SK-N-SH treated with all-trans-retinoic acid at 6 μM for 48 hours (cell line): Measurements from ENCODE around the gene LTK.
A peak's percentile ranks its signal among the peaks of the same experiment; 100 is the strongest.

Experiments used
- ATAC-seq: fragments of 200-7000 bp; cut with Tn5 transposase; 3 replicates; pipeline ENCODE4 v1.9.1; 2020; ENCODE audit warnings: mild to moderate bottlenecking, moderate library complexity
- ARNTL ChIP-seq: fragments of 450-650 bp; formaldehyde crosslinking; IDR thresholded peaks from 2 replicates; pipeline ENCODE4 v1.5.0; 2020; ENCODE audit warnings: low read depth, mild to moderate bottlenecking, moderate library complexity, borderline replicate concordance
- CSDC2 ChIP-seq: fragments of 250-450 bp; sonication (Bioruptor Pico); IDR thresholded peaks from 2 replicates; pipeline ENCODE4 v1.5.0; 2020; ENCODE audit warnings: mild to moderate bottlenecking, moderate library complexity
- ESRRG ChIP-seq: fragments of 250-450 bp; sonication (Bioruptor Pico); IDR thresholded peaks from 2 replicates; pipeline ENCODE4 v1.6.1; 2021; ENCODE audit warnings: mild to moderate bottlenecking
- GLIS3 ChIP-seq: fragments of 250-450 bp; sonication (Bioruptor Pico); IDR thresholded peaks from 2 replicates; pipeline ENCODE4 v1.5.0; 2020; ENCODE audit warnings: mild to moderate bottlenecking, moderate library complexity
- ISL1 ChIP-seq: fragments of 250-450 bp; sonication (Bioruptor Pico); IDR thresholded peaks from 2 replicates; pipeline ENCODE4 v2.1.2; 2022; ENCODE audit warnings: mild to moderate bottlenecking, moderate library complexity
- OSR1 ChIP-seq: fragments of 250-450 bp; sonication (Bioruptor Pico); IDR thresholded peaks from 2 replicates; pipeline ENCODE4 v1.8.0; 2022; ENCODE audit warnings: moderate library complexity, mild to moderate bottlenecking, inconsistent platforms
- PPARA ChIP-seq: fragments of 250-450 bp; sonication (Bioruptor Pico); IDR thresholded peaks from 2 replicates; pipeline ENCODE4 v1.5.0; 2020; ENCODE audit warnings: mild to moderate bottlenecking, borderline replicate concordance
- RARB ChIP-seq: fragments of 250-450 bp; sonication (Bioruptor Pico); IDR thresholded peaks from 2 replicates; pipeline ENCODE4 v1.8.0; 2021; ENCODE audit warnings: mild to moderate bottlenecking, moderate library complexity
- SNAI2 ChIP-seq: fragments of 250-450 bp; sonication (Bioruptor Pico); IDR thresholded peaks from 2 replicates; pipeline ENCODE4 v1.5.0; 2020; ENCODE audit warnings: mild to moderate bottlenecking, moderate library complexity
- TCF4 ChIP-seq: fragments of 250-450 bp; sonication (Bioruptor Pico); IDR thresholded peaks from 2 replicates; pipeline ENCODE4 v1.8.0; 2021; ENCODE audit warnings: mild to moderate bottlenecking, moderate library complexity, borderline replicate concordance
- ZFP3 ChIP-seq: fragments of 250-450 bp; sonication (Bioruptor Pico); IDR thresholded peaks from 2 replicates; pipeline ENCODE4 v1.5.0; 2020; ENCODE audit warnings: mild to moderate bottlenecking, moderate library complexity
- ZFP30 ChIP-seq: fragments of 450-650 bp; formaldehyde crosslinking; IDR thresholded peaks from 2 replicates; pipeline ENCODE4 v1.5.0; 2022; ENCODE audit warnings: mild to moderate bottlenecking, moderate library complexity
- ZNF565 ChIP-seq: fragments of 450-650 bp; formaldehyde crosslinking; conservative IDR thresholded peaks from 2 replicates; pipeline ENCODE4 v1.5.0; 2020; ENCODE audit warnings: low read depth, mild to moderate bottlenecking, moderate library complexity
- ZNF70 ChIP-seq: fragments of 450-650 bp; formaldehyde crosslinking; IDR thresholded peaks from 2 replicates; pipeline ENCODE4 v1.5.0; 2020; ENCODE audit warnings: mild to moderate bottlenecking, moderate library complexity
- ZNF8 ChIP-seq: fragments of 450-650 bp; formaldehyde crosslinking; IDR thresholded peaks from 2 replicates; pipeline ENCODE4 v1.5.0; 2020; ENCODE audit warnings: mild to moderate bottlenecking, moderate library complexity
- TF ChIP-seq, protein P1 (sequence below): fragments of 250-450 bp; sonication (Bioruptor Pico); IDR thresholded peaks from 2 replicates; pipeline ENCODE4 v1.8.0; 2021; ENCODE audit warnings: low read depth, mild to moderate bottlenecking, moderate library complexity, borderline replicate concordance
- TF ChIP-seq, protein P2 (sequence below): fragments of 250-450 bp; sonication (Bioruptor Pico); IDR thresholded peaks from 2 replicates; pipeline ENCODE4 v1.5.1; 2021; ENCODE audit warnings: mild to moderate bottlenecking, moderate library complexity
- TF ChIP-seq, protein P3 (sequence below): fragments of 250-450 bp; sonication (Bioruptor Pico); IDR thresholded peaks from 2 replicates; pipeline ENCODE4 v1.5.0; 2020; ENCODE audit warnings: mild to moderate bottlenecking, moderate library complexity

LTK gene

DNA sequence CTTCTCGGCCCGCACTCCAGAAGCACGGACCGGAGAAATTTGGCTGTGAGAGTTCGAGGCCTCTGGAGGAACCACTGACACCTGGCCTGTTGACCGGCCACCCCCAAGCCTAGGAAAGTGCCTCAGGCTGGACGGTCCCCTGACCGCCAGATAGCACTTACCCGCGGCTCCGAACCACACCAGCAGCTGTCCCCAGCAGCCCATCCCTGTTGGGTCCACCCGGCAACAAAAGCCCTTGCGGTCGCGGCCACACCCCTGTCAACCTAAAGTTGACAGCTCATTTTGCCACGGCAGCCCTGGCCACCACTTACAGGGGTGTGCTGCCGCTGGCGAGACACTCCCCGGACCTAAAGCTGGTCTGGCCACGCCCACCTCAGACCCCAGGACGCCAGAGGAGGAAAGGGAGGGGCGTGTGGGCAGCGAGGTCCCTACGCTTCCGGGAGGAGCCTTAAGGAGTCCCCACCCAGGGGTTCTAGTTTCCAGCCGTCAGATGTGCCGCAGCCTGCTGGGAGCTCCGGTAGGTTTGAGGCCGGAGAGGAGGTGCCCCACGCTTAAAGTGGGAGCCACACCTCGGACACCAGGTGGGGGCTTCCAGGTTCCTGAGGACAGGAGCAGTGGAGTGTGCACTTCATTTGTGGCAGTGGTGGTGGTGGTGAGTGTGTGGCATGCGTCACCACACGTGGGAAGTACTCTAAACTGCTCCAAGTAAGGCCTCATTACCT is at the start of gene LTK:
TSS of gene LTK (minus strand) at position 322 of the 722 bp plus-strand sequence. CDS start at position 204, 118 bp downstream.
- TF ChIP-seq SNAI2 (no peak), TCF4 (CRISPR knock-in tag) (no peak), ZNF8 (CRISPR knock-in tag) (no peak), OSR1 (CRISPR knock-in tag) (no peak), ESRRG (CRISPR knock-in tag) (no peak), CSDC2 (CRISPR knock-in tag) (no peak), PPARA (CRISPR knock-in tag) (no peak)
- TF ChIP-seq, protein P1, sequence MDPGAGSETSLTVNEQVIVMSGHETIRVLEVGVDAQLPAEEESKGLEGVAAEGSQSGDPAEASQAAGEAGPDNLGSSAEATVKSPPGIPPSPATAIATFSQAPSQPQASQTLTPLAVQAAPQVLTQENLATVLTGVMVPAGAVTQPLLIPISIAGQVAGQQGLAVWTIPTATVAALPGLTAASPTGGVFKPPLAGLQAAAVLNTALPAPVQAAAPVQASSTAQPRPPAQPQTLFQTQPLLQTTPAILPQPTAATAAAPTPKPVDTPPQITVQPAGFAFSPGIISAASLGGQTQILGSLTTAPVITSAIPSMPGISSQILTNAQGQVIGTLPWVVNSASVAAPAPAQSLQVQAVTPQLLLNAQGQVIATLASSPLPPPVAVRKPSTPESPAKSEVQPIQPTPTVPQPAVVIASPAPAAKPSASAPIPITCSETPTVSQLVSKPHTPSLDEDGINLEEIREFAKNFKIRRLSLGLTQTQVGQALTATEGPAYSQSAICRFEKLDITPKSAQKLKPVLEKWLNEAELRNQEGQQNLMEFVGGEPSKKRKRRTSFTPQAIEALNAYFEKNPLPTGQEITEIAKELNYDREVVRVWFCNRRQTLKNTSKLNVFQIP (CRISPR knock-in tag), result no peak
- TF ChIP-seq, protein P2, sequence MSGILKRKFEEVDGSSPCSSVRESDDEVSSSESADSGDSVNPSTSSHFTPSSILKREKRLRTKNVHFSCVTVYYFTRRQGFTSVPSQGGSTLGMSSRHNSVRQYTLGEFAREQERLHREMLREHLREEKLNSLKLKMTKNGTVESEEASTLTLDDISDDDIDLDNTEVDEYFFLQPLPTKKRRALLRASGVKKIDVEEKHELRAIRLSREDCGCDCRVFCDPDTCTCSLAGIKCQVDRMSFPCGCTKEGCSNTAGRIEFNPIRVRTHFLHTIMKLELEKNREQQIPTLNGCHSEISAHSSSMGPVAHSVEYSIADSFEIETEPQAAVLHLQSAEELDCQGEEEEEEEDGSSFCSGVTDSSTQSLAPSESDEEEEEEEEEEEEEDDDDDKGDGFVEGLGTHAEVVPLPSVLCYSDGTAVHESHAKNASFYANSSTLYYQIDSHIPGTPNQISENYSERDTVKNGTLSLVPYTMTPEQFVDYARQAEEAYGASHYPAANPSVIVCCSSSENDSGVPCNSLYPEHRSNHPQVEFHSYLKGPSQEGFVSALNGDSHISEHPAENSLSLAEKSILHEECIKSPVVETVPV (CRISPR knock-in tag), result no peak
- TF ChIP-seq, protein P3, sequence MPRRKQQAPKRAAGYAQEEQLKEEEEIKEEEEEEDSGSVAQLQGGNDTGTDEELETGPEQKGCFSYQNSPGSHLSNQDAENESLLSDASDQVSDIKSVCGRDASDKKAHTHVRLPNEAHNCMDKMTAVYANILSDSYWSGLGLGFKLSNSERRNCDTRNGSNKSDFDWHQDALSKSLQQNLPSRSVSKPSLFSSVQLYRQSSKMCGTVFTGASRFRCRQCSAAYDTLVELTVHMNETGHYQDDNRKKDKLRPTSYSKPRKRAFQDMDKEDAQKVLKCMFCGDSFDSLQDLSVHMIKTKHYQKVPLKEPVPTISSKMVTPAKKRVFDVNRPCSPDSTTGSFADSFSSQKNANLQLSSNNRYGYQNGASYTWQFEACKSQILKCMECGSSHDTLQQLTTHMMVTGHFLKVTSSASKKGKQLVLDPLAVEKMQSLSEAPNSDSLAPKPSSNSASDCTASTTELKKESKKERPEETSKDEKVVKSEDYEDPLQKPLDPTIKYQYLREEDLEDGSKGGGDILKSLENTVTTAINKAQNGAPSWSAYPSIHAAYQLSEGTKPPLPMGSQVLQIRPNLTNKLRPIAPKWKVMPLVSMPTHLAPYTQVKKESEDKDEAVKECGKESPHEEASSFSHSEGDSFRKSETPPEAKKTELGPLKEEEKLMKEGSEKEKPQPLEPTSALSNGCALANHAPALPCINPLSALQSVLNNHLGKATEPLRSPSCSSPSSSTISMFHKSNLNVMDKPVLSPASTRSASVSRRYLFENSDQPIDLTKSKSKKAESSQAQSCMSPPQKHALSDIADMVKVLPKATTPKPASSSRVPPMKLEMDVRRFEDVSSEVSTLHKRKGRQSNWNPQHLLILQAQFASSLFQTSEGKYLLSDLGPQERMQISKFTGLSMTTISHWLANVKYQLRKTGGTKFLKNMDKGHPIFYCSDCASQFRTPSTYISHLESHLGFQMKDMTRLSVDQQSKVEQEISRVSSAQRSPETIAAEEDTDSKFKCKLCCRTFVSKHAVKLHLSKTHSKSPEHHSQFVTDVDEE (CRISPR knock-in tag), result no peak

DNA sequence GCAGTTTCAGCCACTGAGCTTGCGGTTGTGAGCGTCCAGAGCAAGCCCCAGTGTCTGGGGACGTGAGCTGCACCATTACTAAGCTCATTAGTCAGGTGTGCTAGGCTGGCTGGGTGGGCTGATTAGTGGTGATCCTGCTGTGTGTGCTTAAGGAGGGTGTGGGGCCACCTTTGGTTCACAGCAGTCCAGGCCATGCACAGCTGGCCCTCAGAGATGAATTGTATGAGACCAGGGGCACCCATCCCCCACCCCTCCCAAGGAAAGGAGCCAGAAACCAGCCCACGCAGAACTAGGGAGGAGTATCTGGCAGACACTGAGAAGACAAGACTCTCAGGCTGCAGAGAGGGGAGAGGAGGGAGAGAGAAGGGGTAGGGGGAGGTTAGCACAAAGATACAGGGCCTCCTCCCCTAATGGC is 49.2 kb upstream of the LTK start:
- TF ChIP-seq ZNF8 (CRISPR knock-in tag), result no peak
- no peak for TF ChIP-seq ZNF70 (CRISPR knock-in tag)
- TF ChIP-seq ARNTL (CRISPR knock-in tag), result no peak
- no peak for TF ChIP-seq ZNF565 (CRISPR knock-in tag)
- TF ChIP-seq, protein P3 (CRISPR knock-in tag), result no peak
- no peak for TF ChIP-seq ESRRG (CRISPR knock-in tag)
- no peak for TF ChIP-seq ZFP30
- no peak for TF ChIP-seq PPARA (CRISPR knock-in tag)
- no peak for TF ChIP-seq OSR1 (CRISPR knock-in tag)
- no peak for ATAC-seq

More for the DNA sequence above, at the start of gene LTK:
- peak; percentile 23 for ATAC-seq

DNA sequence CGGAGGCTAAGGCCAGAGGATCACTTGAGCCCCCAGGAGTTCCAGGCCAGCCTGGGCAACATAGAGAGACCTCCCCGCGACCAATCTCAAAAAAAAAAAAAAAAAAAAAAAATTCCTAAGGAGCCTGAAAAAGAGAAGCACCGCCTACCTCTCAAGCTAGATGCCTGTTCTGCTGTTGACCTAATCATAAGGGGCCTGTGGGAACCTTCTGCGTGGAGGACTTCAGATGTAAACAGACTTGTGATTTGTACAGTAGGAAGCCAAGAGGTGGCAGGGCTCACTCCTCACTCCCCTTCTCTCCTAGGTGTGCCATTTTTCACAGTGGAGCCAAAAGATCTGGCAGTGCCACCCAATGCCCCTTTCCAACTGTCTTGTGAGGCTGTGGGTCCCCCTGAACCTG is 48.6 kb upstream of the LTK start:
- no peak for ATAC-seq
- no peak for TF ChIP-seq ESRRG (CRISPR knock-in tag)
- TF ChIP-seq, protein P1 (CRISPR knock-in tag), result no peak
- no peak for TF ChIP-seq GLIS3

DNA sequence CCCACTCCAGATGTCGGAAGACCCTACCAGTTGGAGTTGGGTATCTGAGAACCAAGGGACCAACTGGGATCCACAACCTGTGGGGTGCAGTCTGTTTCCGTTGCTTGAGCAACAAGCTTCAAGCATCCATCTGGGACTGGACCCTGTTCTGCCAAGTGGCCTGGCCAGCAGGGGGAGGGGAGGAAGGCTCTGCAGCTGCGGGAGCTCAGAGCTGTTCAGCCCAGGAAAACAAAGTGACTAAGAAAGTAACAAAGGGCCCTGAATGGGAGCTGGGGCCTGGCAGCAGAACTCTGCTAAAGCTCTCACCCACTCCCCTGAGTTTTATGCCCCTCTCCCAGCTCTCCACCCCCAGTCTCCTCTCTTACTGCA is 48.1 kb upstream of the LTK start:
- TF ChIP-seq, protein P2 (CRISPR knock-in tag), result no peak
- TF ChIP-seq ISL1 (no peak), ARNTL (CRISPR knock-in tag) (no peak), CSDC2 (CRISPR knock-in tag) (no peak), RARB (no peak), ZNF565 (CRISPR knock-in tag) (no peak), ZFP30 (no peak), ZFP3 (CRISPR knock-in tag) (no peak)
- ATAC-seq, result no peak
